MG63 (cell line): ENCODE results near the gene OGDHL. TPM values are rescaled to one million over a fixed set of nuclear protein-coding genes. Genes with fewer than 3 reads are reported as not detected.

Experiments
- DNase-seq: peaks from one replicate; pipeline ENCODE4 v3.0.0-alpha.2; 2020
- H3K27me3 ChIP-seq: fragments of 250-450 bp; sonication (Bioruptor Pico); 2 replicates; pipeline ENCODE4 v1.5.1; 2020; ENCODE audit warnings: mild to moderate bottlenecking, moderate library complexity
- H3K36me3 ChIP-seq: fragments of 250-450 bp; sonication (Bioruptor Pico); 2 replicates; pipeline ENCODE4 v1.5.1; 2020; ENCODE audit warnings: mild to moderate bottlenecking, moderate library complexity
- H3K4me3 ChIP-seq: fragments of 250-450 bp; sonication (Bioruptor Pico); 2 replicates; pipeline ENCODE4 v1.5.1; 2020; ENCODE audit warnings: mild to moderate bottlenecking, moderate library complexity
- H3K9me3 ChIP-seq: fragments of 250-450 bp; sonication (Bioruptor Pico); 2 replicates; pipeline ENCODE4 v1.5.1; 2020; ENCODE audit warnings: mild to moderate bottlenecking, moderate library complexity
- total RNA-seq: library from RNA; depleted of rRNA; stranded (reverse); fragments of >200 nt; shearing (Covaris generic); gene quantifications from 2 replicates; pipeline ENCODE4 v1.2.3, GENCODE V29; 2014; ENCODE audit warnings: low replicate concordance

OGDHL gene
- total RNA-seq, 1 experiment from 2014 or later = 0.16 TPM

- Histone ChIP-seq H3K4me3 (no peak overlapping the region), H3K9me3 (no peaks in the 10 kb centered on the region), H3K27me3 (peaks cover 14% of the 10 kb centered on the region), H3K36me3 (no peaks in the 10 kb centered on the region)
- DNase-seq = no peak
These were observed 16.4 kb downstream of the OGDHL start for GRCh38 chr10:49745756-49746155.

DNA sequence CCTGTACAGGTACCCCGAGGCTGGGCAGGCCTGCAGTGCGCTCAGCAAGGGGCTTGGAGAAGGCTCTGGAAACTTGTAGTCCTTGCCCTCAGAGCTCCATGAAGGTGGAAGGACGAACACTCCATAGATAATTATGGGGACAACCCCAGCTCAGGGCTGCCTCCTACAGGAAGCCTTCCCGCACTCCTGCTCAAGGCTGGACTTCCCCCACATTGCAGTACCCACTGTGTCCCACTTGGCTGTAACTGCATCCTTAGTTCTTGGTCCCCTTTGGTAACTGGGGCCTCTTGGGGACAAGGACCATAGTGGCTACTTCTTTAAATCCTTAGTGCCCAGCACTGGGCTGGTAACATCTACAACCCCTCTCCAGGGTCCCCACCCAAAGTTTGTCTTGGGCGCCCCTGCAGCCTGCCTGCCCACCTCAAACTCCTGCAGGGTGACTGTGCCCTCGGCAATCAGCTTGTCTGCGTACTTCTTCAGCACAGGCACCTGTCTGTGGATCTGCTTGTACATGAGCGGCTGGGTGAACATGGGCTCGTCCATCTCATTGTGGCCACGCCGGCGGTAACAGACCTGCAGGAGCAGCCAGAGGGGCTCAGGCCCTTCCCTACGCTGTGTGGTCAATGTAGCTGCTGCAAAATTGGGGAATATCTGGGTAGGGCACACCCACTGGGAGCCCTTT is 17.1 kb downstream of the OGDHL start:
- Histone ChIP-seq H3K9me3 (no peaks in the 10 kb centered on the region), H3K27me3 (peaks cover 14% of the 10 kb centered on the region), H3K36me3 (no peaks in the 10 kb centered on the region), H3K4me3 (no peak overlapping the region)
- no peak for DNase-seq

DNA sequence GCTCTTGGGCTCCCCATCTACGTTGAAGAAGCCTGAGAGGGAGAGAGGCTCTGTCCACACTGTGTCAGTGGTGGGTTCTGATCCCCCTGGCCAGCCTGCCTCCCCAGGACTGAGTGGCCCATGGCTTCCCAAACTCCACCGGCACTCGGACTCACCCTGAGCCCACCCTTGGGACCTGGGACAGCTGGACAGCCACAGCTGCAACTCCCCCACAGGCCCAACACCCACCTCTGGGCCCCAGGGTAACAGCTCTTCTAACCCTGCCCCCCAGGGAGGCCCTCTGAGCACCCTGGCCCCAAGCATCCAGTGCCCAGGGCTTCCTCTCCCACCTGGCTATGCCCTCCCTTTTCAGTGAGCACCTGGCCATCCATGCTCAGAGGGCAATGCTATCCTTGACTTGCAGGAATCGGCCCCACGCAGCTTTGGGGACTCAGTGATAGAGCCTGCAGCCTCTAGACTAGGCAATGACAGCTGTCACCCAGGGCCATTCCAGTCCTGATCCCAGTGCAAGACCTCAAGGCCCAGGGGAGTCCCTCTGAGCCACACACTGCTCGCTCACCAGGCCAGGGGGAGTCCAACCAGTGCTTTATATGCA is 17.9 kb downstream of the OGDHL start:
- DNase-seq = no peak
- Histone ChIP-seq H3K4me3 (no peak overlapping the region), H3K36me3 (no peaks in the 10 kb centered on the region), H3K9me3 (no peaks in the 10 kb centered on the region), H3K27me3 (peaks cover 14% of the 10 kb centered on the region)

DNA sequence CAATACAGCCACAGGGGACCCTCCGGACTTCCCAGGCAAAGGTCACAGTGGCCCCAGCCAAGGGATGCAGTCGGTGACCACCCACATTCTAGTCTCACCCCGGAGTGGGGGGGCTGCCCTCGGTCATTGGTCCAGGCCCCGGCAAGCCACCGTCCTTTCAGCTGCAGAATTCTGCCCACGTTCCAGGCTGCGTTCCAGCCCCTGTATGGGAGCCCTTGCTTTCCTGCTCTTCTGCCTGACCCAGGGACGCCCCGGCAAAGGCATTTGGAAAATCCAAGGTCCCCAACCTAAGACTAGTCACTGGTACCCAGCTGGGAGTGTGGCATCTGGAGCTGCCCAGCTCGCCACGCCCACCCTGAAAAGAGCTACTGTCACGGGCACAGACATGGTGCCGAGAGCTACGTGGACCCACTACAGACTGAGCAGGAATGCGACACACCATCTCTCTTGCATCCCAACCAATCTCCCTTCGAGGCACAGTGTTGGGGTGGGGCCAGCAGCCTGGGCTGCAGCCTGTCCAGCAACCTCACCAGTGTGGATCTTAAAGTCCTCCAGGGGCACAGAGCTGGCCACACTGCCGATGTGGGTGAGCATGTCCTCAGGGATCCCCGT is 18.6 kb downstream of the OGDHL start:
- peaks cover 9% of the 10 kb centered on the region for H3K27me3 ChIP-seq
- H3K4me3 ChIP-seq = no peak overlapping the region
- no peak for DNase-seq
- H3K9me3 ChIP-seq = no peaks in the 10 kb centered on the region
- H3K36me3 ChIP-seq = no peaks in the 10 kb centered on the region

DNA sequence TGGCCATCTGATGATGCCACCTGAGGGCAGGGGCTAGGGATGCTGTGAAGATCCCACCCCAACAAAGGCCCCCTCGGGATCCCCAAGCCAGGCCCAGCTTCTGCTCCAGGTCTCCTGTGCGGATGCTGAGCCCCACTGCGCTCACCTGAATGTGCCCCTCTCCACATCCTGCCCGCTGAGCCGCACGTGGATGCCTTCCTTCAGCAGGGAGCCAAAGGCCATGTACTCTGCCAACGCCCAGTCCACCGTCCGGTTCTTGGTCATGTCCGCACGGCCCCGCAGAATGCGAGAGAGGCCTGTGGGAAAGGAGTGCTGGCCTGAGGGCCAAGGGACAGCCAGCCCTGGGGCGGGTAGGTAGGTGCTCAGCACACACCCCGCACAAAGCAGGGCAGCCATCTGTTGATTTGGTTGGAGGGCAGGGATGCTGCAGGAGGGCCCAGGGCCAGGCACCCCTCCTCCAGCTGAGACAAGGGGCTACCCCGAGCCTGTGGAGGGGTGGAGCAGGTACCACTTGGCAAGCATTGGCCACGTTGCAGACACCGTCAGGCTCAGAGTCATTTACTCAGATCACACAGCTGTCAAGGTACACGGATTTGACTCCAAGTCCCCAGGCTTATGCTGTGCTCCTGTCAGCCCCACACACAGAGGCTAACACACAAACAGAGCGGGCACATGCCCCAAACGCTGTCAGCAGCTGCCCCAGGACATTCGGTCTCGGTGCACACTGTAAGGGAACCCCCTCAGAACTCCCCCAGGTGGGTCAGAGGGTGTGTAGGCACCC is 19.2 kb downstream of the OGDHL start:
- Histone ChIP-seq H3K27me3 (peaks cover 2% of the 10 kb centered on the region; the same call in 1 of the 2 replicates), H3K9me3 (no peaks in the 10 kb centered on the region), H3K4me3 (no peak overlapping the region), H3K36me3 (no peaks in the 10 kb centered on the region)
- no peak for DNase-seq

GRCh38 chr10:49741108-49741995 is 20.8 kb downstream of the OGDHL start:
- DNase-seq = no peak
- Histone ChIP-seq H3K27me3 (no peaks in the 10 kb centered on the region), H3K9me3 (no peaks in the 10 kb centered on the region), H3K36me3 (no peaks in the 10 kb centered on the region), H3K4me3 (no peak overlapping the region)

DNA sequence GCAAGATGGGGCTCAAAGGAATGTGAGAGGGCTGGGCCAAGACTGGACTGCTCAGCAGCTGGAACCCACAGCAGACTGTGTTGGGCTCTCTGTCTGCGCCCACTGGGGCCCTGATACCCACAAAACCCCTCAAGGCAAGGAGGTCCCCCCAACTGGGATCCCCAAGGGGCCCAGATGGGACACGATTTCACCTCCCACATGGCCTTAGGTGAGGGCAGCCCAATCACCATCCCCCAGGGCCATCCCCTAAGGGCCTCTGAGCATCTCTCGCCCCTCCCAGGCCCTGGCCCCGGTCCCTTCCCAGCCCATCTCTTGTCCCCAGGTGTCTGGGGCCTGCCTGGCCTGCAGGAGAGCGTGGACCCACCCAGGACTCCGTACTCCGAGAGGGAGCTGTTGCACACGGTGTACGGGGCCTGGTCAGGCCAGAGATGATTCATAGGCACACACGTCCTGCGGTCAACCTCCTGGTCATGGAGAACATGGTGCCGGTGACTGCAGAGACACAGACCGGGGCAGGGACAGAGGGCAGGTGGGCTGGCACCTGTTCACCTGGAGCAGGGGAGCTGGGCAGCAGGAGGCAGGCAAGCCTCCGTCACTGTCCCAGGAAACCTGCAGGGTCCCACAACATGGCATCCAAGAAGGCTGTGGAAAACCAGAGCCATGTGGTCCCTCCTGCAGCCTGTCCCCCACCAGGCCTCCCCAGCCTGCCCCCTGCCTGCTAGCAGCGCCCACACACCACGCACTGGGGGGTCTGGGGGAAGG is 21.6 kb downstream of the OGDHL start:
- no peak overlapping the region for H3K4me3 ChIP-seq
- no peak for DNase-seq
- no peaks in the 10 kb centered on the region for H3K9me3 ChIP-seq
- no peaks in the 10 kb centered on the region for H3K27me3 ChIP-seq
- no peaks in the 10 kb centered on the region for H3K36me3 ChIP-seq

DNA sequence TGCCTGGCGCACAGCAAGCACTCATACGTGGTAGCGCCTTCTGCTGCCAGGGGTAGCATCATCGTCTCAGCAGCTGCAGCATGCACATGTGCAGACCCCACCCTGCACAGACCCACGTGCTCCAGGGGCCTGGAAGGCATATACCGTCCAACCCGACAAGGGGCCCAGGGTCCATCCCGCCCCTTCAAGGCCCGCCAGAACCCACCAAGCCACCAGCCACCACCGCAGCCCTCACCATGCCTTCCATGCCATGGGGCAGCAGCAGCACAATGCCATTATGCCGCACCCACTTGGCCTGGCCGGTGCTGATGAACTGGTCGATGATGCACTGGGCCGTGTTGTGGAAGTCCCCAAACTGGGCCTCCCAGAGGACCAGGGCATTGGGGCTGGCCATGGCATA is 22.7 kb downstream of the OGDHL start:
- Histone ChIP-seq H3K9me3 (no peaks in the 10 kb centered on the region), H3K27me3 (no peaks in the 10 kb centered on the region), H3K36me3 (no peaks in the 10 kb centered on the region), H3K4me3 (no peak overlapping the region)
- no peak for DNase-seq

DNA sequence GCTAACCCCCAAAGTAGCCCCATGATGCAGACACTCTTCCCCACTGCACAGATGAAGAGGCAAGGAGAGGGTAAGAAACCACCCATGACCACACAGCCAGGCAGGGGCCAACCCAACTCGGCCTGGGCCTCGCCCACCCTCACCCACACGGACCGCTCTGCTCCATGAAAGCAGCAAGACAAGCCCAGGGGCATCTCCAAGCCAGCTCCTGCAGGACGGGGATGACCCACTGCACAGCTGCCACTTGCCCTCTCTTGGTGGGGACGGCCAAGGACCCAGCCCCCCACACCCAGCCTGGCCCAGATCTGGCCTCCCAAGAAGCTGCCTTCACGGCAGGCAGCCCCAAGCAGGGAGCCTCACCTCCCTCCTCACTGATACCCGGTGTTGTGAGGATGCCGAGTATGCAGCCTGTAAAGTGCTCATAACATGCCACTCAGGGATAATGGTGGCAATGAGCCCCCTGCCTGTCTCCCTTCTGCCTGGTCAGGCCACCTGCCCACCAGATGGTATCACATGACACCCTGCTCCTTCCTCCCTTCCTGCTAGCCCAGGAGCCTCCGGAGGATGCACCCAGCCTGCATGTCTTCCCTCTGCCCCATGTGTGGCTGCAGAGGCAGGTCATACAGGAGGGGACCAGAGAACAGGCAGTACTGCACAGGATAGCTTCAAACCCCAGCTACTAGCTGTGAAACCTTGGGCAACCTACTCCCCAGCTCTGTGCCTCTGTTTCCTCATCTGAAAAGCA is 23.3 kb downstream of the OGDHL start:
- DNase-seq = no peak

GRCh38 chr10:49737474-49738201 is 24.5 kb downstream of the OGDHL start:
- no peak for DNase-seq
- Histone ChIP-seq H3K36me3 (no peaks in the 10 kb centered on the region), H3K27me3 (no peaks in the 10 kb centered on the region), H3K9me3 (no peaks in the 10 kb centered on the region), H3K4me3 (no peak overlapping the region)

More for the DNA sequence above, 23.3 kb downstream of the OGDHL start:
- Histone ChIP-seq H3K36me3 (no peaks in the 10 kb centered on the region), H3K9me3 (no peaks in the 10 kb centered on the region), H3K27me3 (no peaks in the 10 kb centered on the region), H3K4me3 (no peak overlapping the region)

GRCh38 chr10:49736564-49737113 is 25.5 kb downstream of the OGDHL start:
- H3K9me3 ChIP-seq = no peaks in the 10 kb centered on the region
- DNase-seq = no peak

DNA sequence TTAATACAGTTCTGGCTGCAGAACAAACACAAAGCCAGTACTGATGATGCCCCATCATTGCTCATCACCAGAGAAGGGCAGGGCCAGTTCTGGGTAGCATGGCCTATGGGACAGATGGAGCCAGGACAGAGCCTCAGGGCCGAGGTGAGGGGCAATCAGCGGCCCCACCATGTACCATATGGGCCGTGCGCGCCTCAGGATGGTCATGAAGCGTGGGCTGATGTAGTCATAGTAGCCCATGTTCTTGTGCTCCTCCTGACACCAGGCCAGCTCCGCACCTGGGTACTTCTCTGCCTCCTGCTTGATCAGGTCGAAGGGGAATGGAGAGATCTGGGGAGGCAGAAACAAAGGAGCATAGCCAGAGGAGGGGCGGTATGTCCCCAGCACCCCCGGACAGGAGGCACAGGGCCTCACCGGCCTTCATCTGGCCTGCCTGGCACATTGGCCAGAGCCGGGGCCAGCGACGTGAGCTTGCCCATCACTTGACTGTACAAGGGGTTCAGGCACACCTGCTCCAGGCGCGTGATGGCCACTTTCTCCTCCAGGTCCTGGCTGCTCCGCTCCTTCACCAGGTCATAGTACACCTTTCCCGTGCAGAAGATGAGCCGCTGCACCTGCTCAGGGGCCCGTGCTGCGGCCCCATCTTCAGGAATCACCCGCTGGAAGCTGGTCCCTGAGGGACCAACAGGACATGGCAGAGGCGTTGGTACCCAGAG is 26.1 kb downstream of the OGDHL start:
- Histone ChIP-seq H3K4me3 (no peak overlapping the region), H3K27me3 (peaks cover 3% of the 10 kb centered on the region; the same call in 1 of the 2 replicates), H3K36me3 (no peaks in the 10 kb centered on the region), H3K9me3 (no peaks in the 10 kb centered on the region)
- DNase-seq = no peak

More at GRCh38 chr10:49736564-49737113, 25.5 kb downstream of the OGDHL start:
- Histone ChIP-seq H3K36me3 (no peaks in the 10 kb centered on the region), H3K4me3 (no peak overlapping the region), H3K27me3 (peaks cover 1% of the 10 kb centered on the region; the same call in 1 of the 2 replicates)

DNA sequence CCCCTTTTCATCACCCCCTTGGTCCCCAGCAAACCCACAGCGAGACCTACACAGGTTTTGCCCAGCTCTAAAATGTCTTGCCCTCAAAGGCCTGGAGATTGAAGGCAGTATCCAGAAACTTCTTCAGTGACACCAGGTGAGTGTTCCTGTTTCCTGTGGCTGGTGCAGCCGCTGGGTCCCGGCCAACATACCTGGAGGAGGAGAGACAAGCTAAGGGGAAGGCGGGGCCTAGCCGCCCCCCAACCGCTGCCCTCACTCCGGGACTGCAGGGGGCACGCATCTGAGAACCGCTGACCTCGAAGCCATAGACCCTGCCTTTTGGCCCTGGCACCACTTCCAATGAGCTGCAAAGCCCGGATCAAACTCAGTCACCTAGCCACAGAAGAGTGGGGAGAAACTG is 27.0 kb downstream of the OGDHL start:
- no peaks in the 10 kb centered on the region for H3K9me3 ChIP-seq
- H3K27me3 ChIP-seq = peaks cover 5% of the 10 kb centered on the region
- DNase-seq = no peak
- no peaks in the 10 kb centered on the region for H3K36me3 ChIP-seq
- H3K4me3 ChIP-seq = no peak overlapping the region

GRCh38 chr10:49734676-49735075 is 27.4 kb downstream of the OGDHL start:
- DNase-seq = no peak
- no peak overlapping the region for H3K4me3 ChIP-seq
- H3K36me3 ChIP-seq = no peaks in the 10 kb centered on the region
- H3K27me3 ChIP-seq = peaks cover 7% of the 10 kb centered on the region
- H3K9me3 ChIP-seq = no peaks in the 10 kb centered on the region
